ENCODE results near the gene GLCCI1. TPM values are rescaled to one million over a fixed set of nuclear protein-coding genes. Genes with fewer than 3 reads are reported as not detected.

GLCCI1 gene
- total and polyA plus RNA-seq, 2 donors (not counting 3 experiments of a cell fraction or from before 2014, with no cell fraction given): 2.3 to 5.6 TPM

GRCh38 chr7:8131694-8132605 is 163.4 kb downstream of the GLCCI1 start:
- H3K9ac ChIP-seq (replicated peaks; ENCODE audit: extremely low read depth, insufficient read depth, low read length): no peak overlapping the region
- BruUV-seq (replicated peaks): no TSS peak
- H3K9me1 ChIP-seq (replicated peaks; ENCODE audit: control insufficient read depth, extremely low read depth, insufficient read depth, low read length): no peaks in the 10 kb centered on the region
- no peak overlapping the region for H3K4me2 ChIP-seq (ENCODE audit: insufficient read depth, low read length)
- H3K9me3 ChIP-seq (replicated peaks; ENCODE audit: control insufficient read depth, insufficient read depth, low read length): no peaks in the 10 kb centered on the region
- H3K4me3 ChIP-seq (replicated peaks in 1 of 3; ENCODE audit: insufficient read depth in 1 of 3, low read depth in 1 of 3, low read length in 3 of 3): no peak overlapping the region
- DNase-seq (ENCODE audit: low read depth, low spot score) (no peak), FAIRE-seq (no peak)
- dilution Hi-C loops (cut with MboI; ENCODE audit: extremely low pct_ligation_motif_present, low sequenced_read_pairs) (no loop called here), intact Hi-C loops (cut with micrococcal nuclease) (no loop called here)
- no peak overlapping the region for H2AFZ ChIP-seq (ENCODE audit: low read depth, low read length)
- H3K4me1 ChIP-seq (ENCODE audit: control insufficient read depth, extremely low read depth, insufficient read depth, low read length): no peaks in the 10 kb centered on the region
- peaks cover 0 to 2% of the 10 kb centered on the region in 2 experiments for H3K36me3 ChIP-seq (ENCODE audit: control insufficient read depth in 2 of 2, extremely low read depth in 1 of 2, insufficient read depth in 2 of 2, low read length in 2 of 2)
- H4K20me1 ChIP-seq (replicated peaks; ENCODE audit: control insufficient read depth, extremely low read depth, insufficient read depth, low read length): no peaks in the 10 kb centered on the region
- ChIA-PET POLR2A (no interaction called here), CTCF (interaction anchor here (0.9 kb wide), 1 partner anchor 8 kb away, joined by 3 read pairs; no protein-coding TSS in a partner anchor)
- H3K79me2 ChIP-seq (ENCODE audit: control insufficient read depth, insufficient read depth, low read length): no peaks in the 10 kb centered on the region
- H3K27ac ChIP-seq (ENCODE audit: insufficient read depth, low read depth, low read length): no peak overlapping the region
- TF ChIP-seq EZH2 (IDR thresholded peaks at IDR 0.05; ENCODE audit: borderline replicate concordance, low read depth, low read length, severe bottlenecking): no peak
- TF ChIP-seq FOS (IDR thresholded peaks at IDR 0.05; ENCODE audit: borderline replicate concordance, insufficient read depth, low read length): no peak
- TF ChIP-seq POLR2AphosphoS5 (IDR thresholded peaks at IDR 0.05; ENCODE audit: insufficient read depth, low read depth, low read length): no peak
- no peak for TF ChIP-seq GATA2 (IDR thresholded peaks at IDR 0.05; ENCODE audit: insufficient read depth, insufficient read length, low read depth, low read length)
- no peak for TF ChIP-seq CTCF (IDR thresholded peaks at IDR 0.05; ENCODE audit: extremely low read depth in 1 of 2, insufficient read depth in 1 of 2, low read depth in 1 of 2, low read length in 2 of 2)
- TF ChIP-seq MYC (IDR thresholded peaks at IDR 0.05; ENCODE audit: low read depth, low read length): no peak
- no peak for TF ChIP-seq MAX (IDR thresholded peaks at IDR 0.05; ENCODE audit: insufficient read depth, insufficient read length)
- TF ChIP-seq JUN (IDR thresholded peaks at IDR 0.05; ENCODE audit: borderline replicate concordance, insufficient read depth, insufficient read length, low read depth): no peak
- TF ChIP-seq POLR2A (IDR thresholded peaks at IDR 0.05; ENCODE audit: low read depth, low read length): no peak
- H3K27me3 ChIP-seq (ENCODE audit: control insufficient read depth in 2 of 2, insufficient read depth in 2 of 2, low read length in 2 of 2): no peaks in the 10 kb centered on the region
